Measurements from ENCODE around the gene TMEM253.

Gene TMEM253

DNA sequence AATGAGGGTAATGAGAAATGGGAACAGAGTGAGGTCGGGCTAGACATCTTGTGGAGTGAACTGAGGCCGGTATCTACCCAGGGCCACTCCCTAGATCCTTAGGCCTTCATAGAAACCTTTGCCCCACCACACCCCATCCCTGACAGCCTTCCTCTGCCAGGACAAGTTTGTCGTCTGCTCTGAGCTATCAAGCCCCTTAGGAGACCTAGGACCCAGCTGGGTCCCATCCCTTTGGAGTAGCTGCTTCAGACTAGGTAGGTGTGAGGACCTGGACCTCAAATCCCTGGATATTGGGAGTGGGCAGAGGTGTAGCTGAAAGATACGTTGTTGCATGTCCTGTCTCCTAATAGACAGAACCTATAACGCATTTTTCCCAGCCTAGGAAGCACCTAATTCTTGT lies at the start of gene TMEM253:
Gene TMEM253 (plus strand): TSS at position 136 of the 400 bp plus-strand sequence. CDS start 278 bp downstream, outside the sequence.
- H3K4me3 Mint-ChIP-seq = peak within 1 kb of the TSS; percentile 91
- no peaks in the 10 kb centered on the region for H3K9me3 Mint-ChIP-seq (ENCODE audit: low read depth)
- no peaks in the 10 kb centered on the region for H3K36me3 Mint-ChIP-seq
- no peak within 1 kb of the TSS for H3K27ac Mint-ChIP-seq
- no peaks in the 10 kb centered on the region for H3K27me3 Mint-ChIP-seq
- peaks cover 27% of the 10 kb centered on the region for H3K4me1 Mint-ChIP-seq (ENCODE audit: low read depth)

DNA sequence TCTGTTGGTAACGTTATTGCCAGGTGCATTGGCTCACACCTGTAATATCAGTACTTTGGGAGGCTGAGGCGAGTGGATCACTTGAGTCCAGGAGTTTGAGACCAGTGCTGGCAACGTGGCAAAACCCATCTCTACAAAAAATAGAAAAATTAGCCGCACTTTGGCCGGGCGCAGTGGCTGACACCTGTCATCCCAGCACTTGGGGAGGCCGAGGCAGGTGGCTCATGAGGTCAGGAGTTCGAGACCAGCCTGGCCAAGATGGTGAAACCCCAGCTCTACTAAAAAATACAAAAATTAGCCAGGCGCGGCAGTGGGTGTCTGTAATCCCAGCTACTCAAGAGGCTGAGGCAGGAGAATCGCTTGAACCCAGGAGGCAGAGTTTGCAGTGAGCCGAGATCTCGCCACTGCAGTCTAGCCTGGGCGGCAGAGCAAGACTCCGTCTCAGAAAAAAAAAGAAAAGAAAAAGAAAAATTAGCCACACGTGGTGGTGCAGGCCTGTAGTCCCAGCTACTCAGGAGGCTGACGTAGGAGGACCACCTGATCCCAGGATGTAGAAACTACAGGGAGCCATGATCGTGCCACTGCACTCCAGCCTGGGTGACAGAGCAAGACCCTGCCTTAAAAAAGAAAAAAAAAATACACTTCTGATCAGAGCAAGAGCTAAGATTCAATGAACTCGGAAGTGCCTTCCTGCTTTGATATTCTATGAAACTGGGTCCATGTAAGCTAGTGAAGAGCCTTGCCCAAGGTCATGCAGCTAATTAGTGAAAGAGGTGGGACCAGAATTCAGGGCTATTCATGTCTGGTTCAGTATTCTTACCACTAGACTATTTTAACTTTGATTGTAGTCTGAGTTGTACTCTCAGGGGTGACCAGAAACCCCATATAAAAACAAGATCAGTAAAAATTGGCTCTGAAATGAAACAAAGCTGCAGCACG lies 47.4 kb upstream of the TMEM253 start:
- Mint-ChIP-seq H3K27me3 (peaks cover 2% of the 10 kb centered on the region), H3K27ac (no peak overlapping the region), H3K4me1 (ENCODE audit: low read depth) (no peaks in the 10 kb centered on the region), H3K4me3 (no peak overlapping the region), H3K9me3 (ENCODE audit: low read depth) (no peaks in the 10 kb centered on the region), H3K36me3 (no peaks in the 10 kb centered on the region)

DNA sequence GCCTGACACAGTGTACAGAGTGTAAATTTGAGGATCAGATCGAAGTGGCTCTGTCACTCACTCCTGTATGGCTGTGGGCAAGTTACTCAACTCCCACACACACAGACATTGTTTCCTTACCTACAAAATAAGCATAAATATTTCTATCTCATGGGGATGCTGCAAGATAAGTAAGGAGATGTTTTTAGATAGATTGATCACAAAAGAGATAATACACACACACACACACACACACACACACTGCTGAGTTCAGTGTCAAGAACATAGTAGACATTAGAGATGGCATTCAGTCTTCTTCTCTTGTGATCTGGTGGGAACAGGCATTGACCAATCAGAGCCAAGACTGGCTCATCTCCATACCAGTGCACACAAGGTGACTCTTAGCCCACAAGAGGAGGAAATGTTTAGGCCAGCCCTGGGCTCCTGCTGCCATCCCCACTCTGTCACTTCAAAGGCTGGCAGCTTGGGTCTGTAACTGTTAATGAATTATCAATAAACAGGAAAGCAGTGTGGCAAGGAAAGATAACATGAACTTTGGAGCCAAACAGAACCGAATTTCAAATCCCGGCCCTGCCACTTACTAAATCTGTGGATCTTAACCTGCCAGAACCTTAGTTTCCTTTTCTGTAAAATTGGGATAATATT lies 46.6 kb upstream of the TMEM253 start:
- Mint-ChIP-seq H3K4me1 (ENCODE audit: low read depth) (no peaks in the 10 kb centered on the region), H3K4me3 (no peak overlapping the region), H3K36me3 (no peaks in the 10 kb centered on the region), H3K27ac (no peak overlapping the region), H3K27me3 (peaks cover 2% of the 10 kb centered on the region), H3K9me3 (ENCODE audit: low read depth) (no peaks in the 10 kb centered on the region)

GRCh38 chr14:21054768-21055145 lies 46.1 kb upstream of the TMEM253 start:
- Mint-ChIP-seq H3K27ac (no peak overlapping the region), H3K36me3 (no peaks in the 10 kb centered on the region), H3K4me3 (no peak overlapping the region), H3K9me3 (ENCODE audit: low read depth) (no peaks in the 10 kb centered on the region), H3K27me3 (peaks cover 2% of the 10 kb centered on the region), H3K4me1 (ENCODE audit: low read depth) (no peaks in the 10 kb centered on the region)

DNA sequence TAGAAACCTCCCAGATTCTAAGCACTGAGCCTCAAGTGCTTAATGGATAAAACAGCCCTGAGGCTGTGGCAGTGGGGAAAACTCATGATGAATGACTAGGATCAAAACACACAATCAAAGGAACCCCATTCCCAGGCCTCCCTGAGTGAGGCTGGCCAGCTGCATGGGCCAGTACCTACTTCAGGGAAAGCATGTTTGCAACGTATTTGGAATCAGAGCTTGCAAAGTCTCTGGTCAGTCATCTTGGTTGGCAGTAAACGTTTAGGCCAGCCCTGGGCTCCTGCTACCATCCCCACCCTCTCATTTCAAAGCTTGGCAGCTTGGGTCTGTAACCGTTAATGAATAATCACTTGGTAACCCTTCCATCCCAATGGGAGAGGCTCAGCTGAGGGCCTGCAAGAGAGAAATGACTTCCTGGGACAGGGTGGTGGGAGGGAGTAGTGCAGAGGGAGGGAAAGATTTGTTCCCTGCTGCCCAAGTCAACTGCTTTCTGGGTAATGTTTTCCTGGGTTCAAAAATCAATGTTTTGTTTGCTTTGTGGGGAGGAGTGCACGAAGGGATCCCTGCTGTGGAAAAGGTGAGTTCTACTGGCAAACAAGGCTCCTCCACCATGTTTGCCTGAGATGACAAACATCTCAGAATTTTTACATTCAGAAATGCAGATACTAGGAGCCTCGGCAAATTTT lies 45.3 kb upstream of the TMEM253 start:
- H3K36me3 Mint-ChIP-seq = no peaks in the 10 kb centered on the region
- H3K9me3 Mint-ChIP-seq (ENCODE audit: low read depth) = no peaks in the 10 kb centered on the region

DNA sequence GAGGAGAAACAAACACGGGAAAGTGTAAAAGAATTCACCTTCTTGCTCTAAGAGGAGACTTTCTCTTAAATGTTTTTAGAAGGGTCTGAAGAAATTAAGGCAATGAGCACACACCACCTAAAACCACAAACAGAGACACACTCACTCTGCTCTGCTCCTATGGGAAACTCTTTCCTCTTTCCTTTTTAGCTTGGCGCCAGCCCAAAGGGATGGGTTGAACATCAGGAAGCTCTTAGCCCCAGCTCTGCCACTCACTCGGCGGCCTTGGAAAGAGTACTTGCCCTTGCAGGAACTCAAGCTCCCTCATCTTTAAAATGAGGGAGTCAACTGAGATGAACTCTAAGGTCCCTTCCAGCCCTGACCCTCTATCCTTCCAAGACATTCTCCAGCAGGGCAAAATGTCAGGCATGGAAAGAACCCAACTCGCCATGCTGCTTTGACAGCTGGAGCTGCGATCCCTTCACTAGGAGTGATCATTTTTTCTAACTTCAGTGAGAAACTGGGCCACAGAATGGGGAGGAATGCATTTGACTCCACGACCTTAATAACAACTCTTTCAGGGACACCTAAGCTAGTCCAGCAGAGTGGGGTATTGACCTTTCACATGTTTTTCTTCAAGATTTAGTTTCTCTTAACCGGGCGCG lies 44.2 kb upstream of the TMEM253 start:
- H3K4me3 Mint-ChIP-seq = no peak overlapping the region
- H3K9me3 Mint-ChIP-seq (ENCODE audit: low read depth) = no peaks in the 10 kb centered on the region
- H3K36me3 Mint-ChIP-seq = no peaks in the 10 kb centered on the region
- no peak overlapping the region for H3K27ac Mint-ChIP-seq
- no peaks in the 10 kb centered on the region for H3K4me1 Mint-ChIP-seq (ENCODE audit: low read depth)
- H3K27me3 Mint-ChIP-seq = peaks cover 2% of the 10 kb centered on the region

More for the DNA sequence above, 45.3 kb upstream of the TMEM253 start:
- H3K27me3 Mint-ChIP-seq = no peaks in the 10 kb centered on the region
- no peak overlapping the region for H3K27ac Mint-ChIP-seq
- H3K4me3 Mint-ChIP-seq = no peak overlapping the region
- H3K4me1 Mint-ChIP-seq (ENCODE audit: low read depth) = no peaks in the 10 kb centered on the region

DNA sequence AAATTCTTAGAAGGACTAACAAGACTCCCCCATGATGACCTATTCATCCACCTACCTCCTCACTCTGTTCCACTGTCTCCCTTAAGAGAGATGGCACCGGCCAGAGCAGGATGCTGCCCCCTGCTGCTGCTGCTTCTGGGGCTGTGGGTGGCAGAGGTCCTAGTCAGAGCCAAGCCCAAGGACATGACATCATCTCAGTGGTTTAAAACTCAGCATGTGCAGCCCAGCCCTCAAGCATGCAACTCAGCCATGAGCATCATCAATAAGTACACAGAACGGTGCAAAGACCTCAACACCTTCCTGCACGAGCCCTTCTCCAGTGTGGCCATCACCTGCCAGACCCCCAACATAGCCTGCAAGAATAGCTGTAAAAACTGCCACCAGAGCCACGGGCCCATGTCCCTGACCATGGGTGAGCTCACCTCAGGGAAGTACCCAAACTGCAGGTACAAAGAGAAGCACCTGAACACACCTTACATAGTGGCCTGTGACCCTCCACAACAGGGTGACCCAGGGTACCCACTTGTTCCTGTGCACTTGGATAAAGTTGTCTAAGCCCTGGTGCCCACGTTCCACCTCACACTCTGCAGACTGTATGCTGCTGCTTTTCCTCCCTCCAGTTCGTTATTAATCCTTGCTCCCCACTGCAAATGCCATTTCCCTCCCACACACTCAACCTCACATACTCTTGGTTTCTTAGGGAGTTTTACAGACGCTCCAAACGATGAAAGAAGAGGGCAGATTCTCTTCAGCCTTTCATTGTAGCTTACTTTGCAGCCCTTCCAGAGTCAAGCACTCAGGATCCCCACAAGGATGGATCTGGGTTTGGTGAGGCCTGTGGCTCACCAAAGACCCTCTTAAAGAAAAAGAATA lies 42.8 kb upstream of the TMEM253 start, which contains the start of gene RNASE8:
Gene RNASE8 (plus strand): TSS at position 20 of the 873 bp plus-strand sequence. CDS start 71 bp downstream, at position 91.
- no peak within 1 kb of the TSS for H3K4me3 Mint-ChIP-seq
- no peaks in the 10 kb centered on the region for H3K4me1 Mint-ChIP-seq (ENCODE audit: low read depth)
- no peaks in the 10 kb centered on the region for H3K9me3 Mint-ChIP-seq (ENCODE audit: low read depth)
- peaks cover 3% of the 10 kb centered on the region for H3K27me3 Mint-ChIP-seq
- no peaks in the 10 kb centered on the region for H3K36me3 Mint-ChIP-seq
- H3K27ac Mint-ChIP-seq = no peak within 1 kb of the TSS

DNA sequence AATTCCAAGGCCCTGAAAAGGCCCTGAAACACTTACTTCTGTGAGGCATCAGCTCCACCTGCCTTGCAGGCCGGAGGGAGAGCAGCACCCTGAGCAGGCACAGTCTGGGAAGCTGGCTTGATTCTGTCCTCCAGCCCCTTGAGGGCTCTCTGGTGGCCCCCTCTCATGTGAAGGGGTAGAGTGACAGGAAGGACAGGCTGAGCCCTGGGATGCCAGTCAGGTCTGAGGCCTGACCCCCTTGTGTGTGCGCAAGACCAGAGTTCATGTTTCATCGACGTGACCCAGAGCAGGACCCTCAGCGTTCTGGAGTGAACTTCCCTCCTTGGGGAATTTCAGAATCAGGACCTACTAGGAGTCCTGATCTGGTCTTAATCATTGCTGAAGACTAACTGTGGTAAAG lies 42.0 kb upstream of the TMEM253 start:
- H3K4me1 Mint-ChIP-seq (ENCODE audit: low read depth) = no peaks in the 10 kb centered on the region
- peaks cover 5% of the 10 kb centered on the region for H3K27me3 Mint-ChIP-seq

DNA sequence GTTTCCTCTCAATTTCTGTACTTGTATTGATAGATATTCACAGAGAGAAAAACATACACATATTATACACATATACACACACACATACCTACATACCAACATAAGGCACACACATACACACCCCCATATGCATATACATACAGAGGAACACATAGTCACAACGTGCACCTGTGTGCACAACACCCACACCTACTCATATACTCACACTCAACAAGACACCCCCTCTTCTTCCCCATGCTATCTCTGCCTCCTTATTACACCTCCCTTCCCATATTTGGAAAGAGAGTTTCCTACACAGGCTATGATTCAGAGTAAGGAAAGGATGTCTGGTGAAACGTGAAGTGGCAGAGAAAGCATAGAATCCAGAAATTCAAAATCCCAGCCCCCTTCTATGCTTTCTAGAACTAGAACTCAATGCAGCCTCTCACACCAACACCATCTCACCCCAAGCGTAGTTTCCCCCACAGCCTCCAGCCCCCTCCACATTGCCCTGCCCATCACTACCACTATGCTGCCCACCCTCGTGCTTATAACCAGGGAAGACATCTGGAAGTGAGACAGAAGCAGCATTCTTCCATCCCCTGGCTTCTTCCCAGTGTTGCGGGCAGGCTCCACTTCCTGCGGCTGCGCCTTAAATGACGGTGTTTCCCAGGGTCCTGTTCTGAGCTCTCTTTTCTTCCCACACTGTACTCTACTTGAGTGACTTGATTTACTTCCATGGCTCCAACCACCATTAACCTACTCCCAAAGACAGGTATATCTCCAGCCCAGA lies 40.8 kb upstream of the TMEM253 start:
- Mint-ChIP-seq H3K27ac (no peak overlapping the region), H3K4me3 (no peak overlapping the region), H3K4me1 (ENCODE audit: low read depth) (no peaks in the 10 kb centered on the region), H3K9me3 (ENCODE audit: low read depth) (no peaks in the 10 kb centered on the region), H3K36me3 (no peaks in the 10 kb centered on the region), H3K27me3 (peaks cover 6% of the 10 kb centered on the region)

More for the DNA sequence above, 42.0 kb upstream of the TMEM253 start:
- H3K36me3 Mint-ChIP-seq = no peaks in the 10 kb centered on the region
- H3K4me3 Mint-ChIP-seq = no peak overlapping the region
- H3K9me3 Mint-ChIP-seq (ENCODE audit: low read depth) = no peaks in the 10 kb centered on the region
- no peak overlapping the region for H3K27ac Mint-ChIP-seq

DNA sequence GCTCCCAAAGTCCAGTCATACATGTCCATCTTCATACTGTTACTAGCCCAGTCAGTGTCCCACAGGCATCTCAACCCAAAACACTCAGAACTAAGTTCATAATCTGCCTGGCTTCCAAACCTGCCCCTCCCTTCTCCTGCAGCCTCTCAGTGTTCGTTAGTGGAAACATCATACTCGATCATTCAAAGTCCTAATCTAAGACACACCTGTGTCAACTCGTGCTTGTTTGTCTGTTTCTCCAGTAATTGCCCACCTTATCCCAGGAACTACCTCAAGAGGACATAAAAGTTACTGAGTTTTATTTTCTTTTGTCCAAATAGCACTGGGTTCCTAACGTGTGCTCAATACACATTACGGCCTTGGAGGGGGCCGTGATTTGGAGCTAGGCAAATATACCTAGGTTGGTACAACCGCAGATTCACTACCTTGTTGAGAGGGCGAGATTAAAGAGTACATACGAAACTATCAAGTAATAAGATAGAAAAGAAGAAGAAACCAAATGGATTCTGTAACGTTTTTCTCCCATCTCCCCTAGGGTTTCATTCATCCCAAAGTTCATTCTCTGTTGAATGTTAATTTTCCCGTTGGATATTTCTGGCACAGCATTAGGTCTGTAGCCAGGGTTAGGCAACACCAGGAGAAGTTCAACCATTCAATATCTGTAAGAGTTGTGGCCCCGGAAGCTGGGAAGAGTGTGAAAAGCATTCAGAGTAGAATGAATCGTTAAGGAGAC lies 40.1 kb upstream of the TMEM253 start:
- Mint-ChIP-seq H3K27me3 (peaks cover 12% of the 10 kb centered on the region), H3K27ac (no peak overlapping the region), H3K4me1 (ENCODE audit: low read depth) (no peaks in the 10 kb centered on the region), H3K4me3 (no peak overlapping the region), H3K9me3 (ENCODE audit: low read depth) (no peaks in the 10 kb centered on the region), H3K36me3 (no peaks in the 10 kb centered on the region)

GRCh38 chr14:21061347-21061668 lies 39.6 kb upstream of the TMEM253 start:
- H3K4me3 Mint-ChIP-seq = no peak overlapping the region
- no peaks in the 10 kb centered on the region for H3K36me3 Mint-ChIP-seq
- H3K9me3 Mint-ChIP-seq (ENCODE audit: low read depth) = no peaks in the 10 kb centered on the region
- H3K4me1 Mint-ChIP-seq (ENCODE audit: low read depth) = no peaks in the 10 kb centered on the region
- no peak overlapping the region for H3K27ac Mint-ChIP-seq
- peaks cover 14% of the 10 kb centered on the region for H3K27me3 Mint-ChIP-seq

GRCh38 chr14:21063479-21063878 lies 37.4 kb upstream of the TMEM253 start:
- H3K4me3 Mint-ChIP-seq = no peak overlapping the region
- no peaks in the 10 kb centered on the region for H3K36me3 Mint-ChIP-seq
- no peaks in the 10 kb centered on the region for H3K9me3 Mint-ChIP-seq (ENCODE audit: low read depth)
- peaks cover under 1% of the 10 kb centered on the region for H3K4me1 Mint-ChIP-seq (ENCODE audit: low read depth)
- no peak overlapping the region for H3K27ac Mint-ChIP-seq
- H3K27me3 Mint-ChIP-seq = peaks cover 28% of the 10 kb centered on the region
